Astrocyte of the cerebellum (primary cell): Measurements from ENCODE around the gene IFFO2.

ENCODE experiments used
- DNase-seq: peaks from one replicate; pipeline ENCODE4 v3.0.0-alpha.2; 2011; ENCODE audit warnings: low read depth
- H3K4me3 ChIP-seq: 2 replicates; pipeline ENCODE4 v1.5.1; 2011; ENCODE audit warnings: mild to moderate bottlenecking, low read depth, low read length, moderate library complexity
- in situ Hi-C: cut with HindIII; loops from 2 replicates; pipeline ENCODE4 v1.10.0; 2017; ENCODE audit warnings: low sequenced_read_pairs
- TF ChIP-seq, protein P1 (sequence below): IDR thresholded peaks from 2 replicates; pipeline ENCODE4 v1.5.1; 2012; ENCODE audit warnings: low read length, low read depth, moderate library complexity, mild to moderate bottlenecking; ENCODE audit errors: missing control alignments

IFFO2 gene

DNA sequence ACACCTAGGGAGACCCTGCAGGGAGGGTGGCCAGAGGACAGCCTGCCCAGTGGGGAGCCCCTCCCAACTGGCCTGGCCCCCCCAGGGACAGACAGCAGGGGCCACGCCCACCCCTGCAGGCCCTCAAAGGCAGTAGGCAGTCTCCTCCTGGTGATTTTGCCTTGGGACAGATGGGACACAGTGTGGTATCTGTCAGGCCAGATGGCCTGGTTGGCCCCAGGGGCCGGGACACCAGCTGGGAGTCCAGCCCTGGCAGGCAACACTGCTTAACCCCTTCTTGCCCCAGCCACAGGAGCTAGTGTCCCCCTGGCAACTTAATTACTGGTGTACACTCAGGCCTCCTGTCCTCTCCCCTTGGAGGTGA, 17.8 kb downstream of the IFFO2 start:
- no peak overlapping the region for H3K4me3 ChIP-seq
- in situ Hi-C loops, result no loop called here
- no peak for DNase-seq
- TF ChIP-seq, protein P1, sequence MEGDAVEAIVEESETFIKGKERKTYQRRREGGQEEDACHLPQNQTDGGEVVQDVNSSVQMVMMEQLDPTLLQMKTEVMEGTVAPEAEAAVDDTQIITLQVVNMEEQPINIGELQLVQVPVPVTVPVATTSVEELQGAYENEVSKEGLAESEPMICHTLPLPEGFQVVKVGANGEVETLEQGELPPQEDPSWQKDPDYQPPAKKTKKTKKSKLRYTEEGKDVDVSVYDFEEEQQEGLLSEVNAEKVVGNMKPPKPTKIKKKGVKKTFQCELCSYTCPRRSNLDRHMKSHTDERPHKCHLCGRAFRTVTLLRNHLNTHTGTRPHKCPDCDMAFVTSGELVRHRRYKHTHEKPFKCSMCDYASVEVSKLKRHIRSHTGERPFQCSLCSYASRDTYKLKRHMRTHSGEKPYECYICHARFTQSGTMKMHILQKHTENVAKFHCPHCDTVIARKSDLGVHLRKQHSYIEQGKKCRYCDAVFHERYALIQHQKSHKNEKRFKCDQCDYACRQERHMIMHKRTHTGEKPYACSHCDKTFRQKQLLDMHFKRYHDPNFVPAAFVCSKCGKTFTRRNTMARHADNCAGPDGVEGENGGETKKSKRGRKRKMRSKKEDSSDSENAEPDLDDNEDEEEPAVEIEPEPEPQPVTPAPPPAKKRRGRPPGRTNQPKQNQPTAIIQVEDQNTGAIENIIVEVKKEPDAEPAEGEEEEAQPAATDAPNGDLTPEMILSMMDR, result no peak

DNA sequence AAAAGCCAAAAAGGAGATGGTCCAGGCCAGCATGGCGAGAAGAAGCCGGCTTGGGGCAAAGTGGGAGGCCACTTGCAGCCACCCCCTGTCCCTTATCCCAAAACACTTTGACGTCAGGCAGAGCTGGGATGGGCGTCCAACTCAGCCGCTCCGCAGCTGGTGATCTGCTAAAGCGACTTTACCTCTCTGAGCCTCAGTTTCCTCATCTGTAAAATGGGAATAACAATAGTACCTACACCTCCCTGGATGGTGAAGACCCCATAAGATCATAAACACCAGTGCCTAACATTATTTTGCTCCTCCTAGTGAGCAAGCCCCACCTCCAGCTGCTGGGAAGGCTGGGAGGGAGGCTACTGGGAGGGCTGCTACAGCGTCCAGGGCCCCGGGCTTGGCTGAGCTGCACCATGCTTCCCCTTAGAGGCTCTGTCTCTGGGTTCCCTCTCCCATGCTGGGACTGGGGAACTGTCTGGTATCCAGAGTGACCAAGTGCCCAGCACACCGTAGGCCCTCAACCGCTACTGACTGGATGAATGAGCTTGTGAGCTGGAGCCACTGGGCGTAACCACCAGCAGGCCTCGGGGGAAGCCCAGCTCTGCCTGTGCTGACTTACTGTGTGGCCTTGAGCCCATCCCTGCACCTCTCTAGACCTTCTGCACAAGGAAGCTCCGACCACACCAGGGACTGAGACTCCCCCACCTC, 18.3 kb downstream of the IFFO2 start:
- TF ChIP-seq, protein P1, result no peak
- DNase-seq, result no peak
- no peak overlapping the region for H3K4me3 ChIP-seq
- in situ Hi-C loops, result no loop called here

DNA sequence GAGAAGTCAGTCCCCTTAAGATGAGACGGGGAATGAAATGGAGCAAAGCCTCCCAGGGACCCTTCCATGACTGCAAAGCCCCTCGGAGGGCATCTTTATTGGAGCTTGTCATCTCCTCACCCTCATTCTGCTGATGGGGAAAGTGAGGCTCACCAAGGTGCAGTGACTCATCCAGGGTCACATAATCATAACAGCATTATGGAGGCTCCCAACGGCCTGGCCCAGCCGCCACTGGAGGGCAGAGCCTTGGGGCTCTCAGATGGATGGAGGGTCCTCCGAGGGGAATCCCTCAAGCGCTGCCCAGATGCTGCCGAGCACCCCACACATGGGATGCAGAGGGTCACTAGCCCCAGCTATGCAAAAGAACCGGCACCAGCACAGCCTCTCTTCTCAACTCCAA, 18.9 kb downstream of the IFFO2 start:
- in situ Hi-C loops, result no loop called here

GRCh38 chr1:18936814-18937481, 19.5 kb downstream of the IFFO2 start:
- no peak for DNase-seq
- TF ChIP-seq, protein P1, result no peak
- H3K4me3 ChIP-seq, result no peak overlapping the region
- in situ Hi-C loops, result no loop called here

More for the DNA sequence above, 18.9 kb downstream of the IFFO2 start:
- no peak for DNase-seq
- TF ChIP-seq, protein P1, result no peak
- H3K4me3 ChIP-seq, result no peak overlapping the region

- no peak for DNase-seq
- in situ Hi-C loops, result no loop called here
- TF ChIP-seq, protein P1, result no peak
- no peak overlapping the region for H3K4me3 ChIP-seq
Measured at GRCh38 chr1:18936471-18936813, 20.0 kb downstream of the IFFO2 start.

GRCh38 chr1:18934205-18935000, 22.1 kb downstream of the IFFO2 start:
- in situ Hi-C loops, result no loop called here
- TF ChIP-seq, protein P1, result no peak
- no peak for DNase-seq
- H3K4me3 ChIP-seq, result no peak overlapping the region
